Astrocyte (in vitro differentiated cells and primary cell): ENCODE data around the gene ZNF469.

Experiments used
- EZH2 ChIP-seq: IDR thresholded peaks from 2 replicates; pipeline ENCODE4 v1.6.1; 2012; ENCODE audit warnings: mild to moderate bottlenecking, low read length, inconsistent platforms; ENCODE audit not compliant: insufficient read depth
- TF ChIP-seq, protein P1 (sequence below): IDR thresholded peaks from 2 replicates; pipeline ENCODE4 v1.5.1; 2011; ENCODE audit warnings: low read depth, mild to moderate bottlenecking, inconsistent platforms, low read length, moderate library complexity; ENCODE audit not compliant: insufficient read depth

DNA sequence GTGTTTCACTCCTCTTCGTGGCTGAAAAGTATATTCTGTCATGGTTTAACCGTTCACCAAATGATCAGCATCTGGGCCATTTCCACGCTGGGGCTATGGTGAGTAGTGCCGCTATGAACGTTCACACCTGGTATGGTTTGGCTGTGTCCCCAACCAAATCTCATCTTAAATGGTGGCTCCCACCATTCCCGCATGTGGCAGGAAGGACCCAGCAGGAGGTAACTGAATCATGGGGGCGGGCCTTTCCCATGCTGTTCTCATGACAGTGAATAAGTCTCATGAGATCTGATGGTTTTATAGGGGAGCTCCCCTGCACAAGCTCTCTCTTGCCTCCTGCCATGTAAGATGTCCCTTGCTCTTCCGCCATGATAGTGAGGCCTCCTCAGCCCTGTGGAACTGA, 45.7 kb upstream of the ZNF469 start:
- TF ChIP-seq, protein P1, sequence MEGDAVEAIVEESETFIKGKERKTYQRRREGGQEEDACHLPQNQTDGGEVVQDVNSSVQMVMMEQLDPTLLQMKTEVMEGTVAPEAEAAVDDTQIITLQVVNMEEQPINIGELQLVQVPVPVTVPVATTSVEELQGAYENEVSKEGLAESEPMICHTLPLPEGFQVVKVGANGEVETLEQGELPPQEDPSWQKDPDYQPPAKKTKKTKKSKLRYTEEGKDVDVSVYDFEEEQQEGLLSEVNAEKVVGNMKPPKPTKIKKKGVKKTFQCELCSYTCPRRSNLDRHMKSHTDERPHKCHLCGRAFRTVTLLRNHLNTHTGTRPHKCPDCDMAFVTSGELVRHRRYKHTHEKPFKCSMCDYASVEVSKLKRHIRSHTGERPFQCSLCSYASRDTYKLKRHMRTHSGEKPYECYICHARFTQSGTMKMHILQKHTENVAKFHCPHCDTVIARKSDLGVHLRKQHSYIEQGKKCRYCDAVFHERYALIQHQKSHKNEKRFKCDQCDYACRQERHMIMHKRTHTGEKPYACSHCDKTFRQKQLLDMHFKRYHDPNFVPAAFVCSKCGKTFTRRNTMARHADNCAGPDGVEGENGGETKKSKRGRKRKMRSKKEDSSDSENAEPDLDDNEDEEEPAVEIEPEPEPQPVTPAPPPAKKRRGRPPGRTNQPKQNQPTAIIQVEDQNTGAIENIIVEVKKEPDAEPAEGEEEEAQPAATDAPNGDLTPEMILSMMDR: no peak
- no peak for TF ChIP-seq EZH2
